ENCODE measurements around the gene CD86. TPM values are rescaled to one million over a fixed set of nuclear protein-coding genes. Genes with fewer than 3 reads are reported as not detected.

CD86 gene
- total RNA-seq, 1 experiment from 2014 or later = not detected

GRCh38 chr3:122058294-122058693, 3.1 kb downstream of the CD86 start:
- BruUV-seq (replicated peaks) = no TSS peak
- RAD21 ChIA-PET (ENCODE audit: low non-redundant PET in 1 of 2, low total read pairs in 2 of 2, uncharacterized antibody in 2 of 2, unreplicated experiment in 2 of 2) = no interaction called here

More at GRCh38 chr3:122058294-122058693, 3.1 kb downstream of the CD86 start:
- no peak overlapping the region for H3K4me3 ChIP-seq (replicated peaks in 1 of 2; ENCODE audit: low read depth in 1 of 2, low read length in 2 of 2)
- ChIA-PET POLR2A (no interaction called here), CTCF (interaction anchor here (1.4 kb wide), 1 partner anchor 63 kb away, joined by 3 read pairs; no protein-coding TSS in a partner anchor)
- H3K27me3 ChIP-seq (ENCODE audit: insufficient read depth, low read length) = no peaks in the 10 kb centered on the region
- ATAC-seq (no peak), DNase-seq (ENCODE audit: low read depth, low spot score) (no peak)
- H3K9ac ChIP-seq (ENCODE audit: low read length) = no peak overlapping the region
- intact Hi-C loops (cut with micrococcal nuclease) = no loop called here
- TF ChIP-seq SIN3A (IDR thresholded peaks at IDR 0.05; ENCODE audit: low read depth) (no peak), ZBTB33 (IDR thresholded peaks at IDR 0.05; ENCODE audit: extremely low read depth, insufficient replicate concordance, low read length) (no peak), EZH2phosphoT487 (IDR thresholded peaks at IDR 0.05; ENCODE audit: borderline replicate concordance) (no peak), TCF7L2 (IDR thresholded peaks at IDR 0.05; ENCODE audit: borderline replicate concordance, extremely low read depth, insufficient read depth, insufficient read length) (no peak), YY1 (IDR thresholded peaks at IDR 0.05; ENCODE audit: extremely low read depth, insufficient replicate concordance, low read depth, low read length) (no peak), RAD21 (IDR thresholded peaks at IDR 0.05; ENCODE audit: low read depth) (no peak), FOSL1 (IDR thresholded peaks at IDR 0.05; ENCODE audit: low read depth) (no peak), ELF1 (IDR thresholded peaks at IDR 0.05; ENCODE audit: borderline replicate concordance, low read depth) (no peak), POLR2AphosphoS5 (IDR thresholded peaks at IDR 0.05; ENCODE audit: low read depth, low read length) (no peak)
- no peaks in the 10 kb centered on the region for H3K9me3 ChIP-seq (ENCODE audit: control insufficient read depth in 1 of 2, insufficient read depth in 1 of 2, low read depth in 1 of 2, low read length in 2 of 2)
- H3K79me2 ChIP-seq (ENCODE audit: insufficient read depth, low read length) = no peaks in the 10 kb centered on the region
- H3K36me3 ChIP-seq (ENCODE audit: control insufficient read depth in 1 of 2, insufficient read depth in 2 of 2, low read length in 2 of 2) = no peaks in the 10 kb centered on the region
- H3K4me1 ChIP-seq (ENCODE audit: control insufficient read depth in 1 of 2, insufficient read depth in 2 of 2, low read length in 2 of 2) = no peaks in the 10 kb centered on the region
- no peaks in the 10 kb centered on the region for H4K20me1 ChIP-seq (ENCODE audit: insufficient read depth)
- H2AFZ ChIP-seq (ENCODE audit: low read depth, low read length, poor library complexity, severe bottlenecking) = no peak overlapping the region
- H3K27ac ChIP-seq (ENCODE audit: low read depth, low read length) = no peak overlapping the region
- H3K9me2 ChIP-seq (ENCODE audit: insufficient read depth) = no peaks in the 10 kb centered on the region
- no peak overlapping the region for H3K4me2 ChIP-seq (ENCODE audit: low read length)

All from HCT116 (cell line).